Mucosa of gallbladder (tissue), 1 donor: Measurements from ENCODE around the gene ARHGAP10. TPM values are rescaled to one million over a fixed set of nuclear protein-coding genes. Genes with fewer than 3 reads are reported as not detected.
"Not testable (repeated sequence)": the region's sequence is repeated elsewhere in the genome, so short reads cannot be mapped to it uniquely, and the experiment has no call there.

Experiments
- DNase-seq: peaks from one replicate; pipeline ENCODE4 v3.0.0-alpha.2; 2020; ENCODE audit warnings: low spot score
- total RNA-seq: library from RNA; stranded (reverse); gene quantifications from one replicate; pipeline ENCODE4 v1.2.1, GENCODE V29; 2021
- donor health status: DM: no; HTN: no; CAD: no.

Gene ARHGAP10
- total RNA-seq, 1 donor from 2014 or later = 52.2 TPM

DNA sequence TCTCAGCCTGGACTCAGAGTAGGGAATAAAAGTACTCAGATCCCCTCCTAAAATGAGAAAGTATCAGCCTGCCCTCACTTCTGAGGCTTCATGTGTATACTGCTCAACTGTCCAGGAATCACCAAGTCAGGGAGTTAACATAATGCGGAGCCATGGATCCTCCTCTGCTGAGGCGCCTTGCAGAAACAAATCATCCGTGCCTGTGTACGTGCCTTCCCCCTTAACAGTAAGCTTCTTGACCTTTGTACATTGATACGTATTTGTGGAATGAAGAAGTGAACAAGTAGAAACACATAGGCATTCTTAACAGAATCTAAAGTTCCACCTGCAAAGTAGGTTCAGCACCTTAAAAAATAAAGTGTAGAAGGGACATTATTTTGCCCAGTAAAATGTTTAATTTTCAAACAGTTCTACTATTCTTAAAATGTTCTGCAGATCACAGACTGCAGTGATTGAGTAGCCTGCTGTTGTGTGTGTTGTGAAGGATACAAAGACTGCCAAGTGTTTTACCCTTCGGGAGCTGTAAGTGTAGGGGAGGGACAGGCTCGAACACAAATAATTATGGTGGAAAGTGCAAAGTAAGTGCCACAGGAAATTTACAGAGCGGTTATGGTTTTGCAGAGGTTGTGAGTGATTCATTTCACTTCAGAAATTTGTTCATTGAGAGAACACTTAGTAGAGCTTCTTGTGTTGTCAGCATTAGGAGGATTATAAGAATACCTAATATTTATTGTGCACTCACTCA is 61.9 kb downstream of the ARHGAP10 start:
- no peak for DNase-seq

DNA sequence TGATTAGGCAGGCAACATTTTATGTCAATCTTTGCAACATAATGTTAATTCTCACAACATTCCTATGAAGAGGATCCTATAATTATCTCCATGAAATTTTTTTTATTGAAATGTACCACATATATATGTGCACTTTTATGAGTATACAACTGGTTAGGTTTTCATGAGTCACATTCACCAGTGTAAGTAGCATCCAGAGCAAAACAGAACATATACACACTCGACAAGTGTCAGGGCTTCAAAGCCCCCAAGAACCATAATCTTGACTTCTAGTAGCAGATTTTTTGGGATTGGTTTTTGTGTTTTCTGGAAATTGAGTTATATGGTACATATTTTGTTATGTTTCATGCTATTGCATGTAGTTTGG is 62.4 kb downstream of the ARHGAP10 start:
- no peak for DNase-seq

DNA sequence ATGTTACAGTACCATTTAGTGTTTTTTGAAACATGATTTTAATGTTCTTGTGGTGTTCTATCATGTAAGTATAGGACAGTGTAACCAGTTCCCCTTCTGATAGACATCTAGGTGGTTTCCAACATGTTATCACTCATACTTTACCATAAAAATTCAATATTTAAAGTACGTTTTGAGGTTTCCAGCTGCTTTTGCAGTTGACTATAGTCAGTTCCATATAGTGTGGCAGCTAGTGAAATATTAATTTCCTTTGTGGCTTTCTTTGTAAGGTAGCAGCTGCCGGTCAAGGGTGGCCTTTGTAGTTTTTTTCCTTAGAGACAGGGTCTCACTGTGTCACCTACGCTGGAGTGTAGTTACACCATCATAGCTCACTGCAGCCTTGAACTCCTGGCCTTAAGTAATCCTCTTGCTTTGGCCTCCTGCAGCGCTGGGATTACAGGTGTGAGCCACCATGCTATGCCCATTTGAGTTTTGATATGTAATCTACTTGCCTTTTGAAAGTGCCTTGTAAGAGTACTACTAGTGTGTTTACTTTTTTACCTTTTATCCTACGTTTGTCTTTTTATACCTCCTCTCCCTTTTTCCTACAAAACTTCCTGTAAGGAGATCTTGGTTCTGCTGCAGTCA is 63.0 kb downstream of the ARHGAP10 start:
- no peak for DNase-seq

DNA sequence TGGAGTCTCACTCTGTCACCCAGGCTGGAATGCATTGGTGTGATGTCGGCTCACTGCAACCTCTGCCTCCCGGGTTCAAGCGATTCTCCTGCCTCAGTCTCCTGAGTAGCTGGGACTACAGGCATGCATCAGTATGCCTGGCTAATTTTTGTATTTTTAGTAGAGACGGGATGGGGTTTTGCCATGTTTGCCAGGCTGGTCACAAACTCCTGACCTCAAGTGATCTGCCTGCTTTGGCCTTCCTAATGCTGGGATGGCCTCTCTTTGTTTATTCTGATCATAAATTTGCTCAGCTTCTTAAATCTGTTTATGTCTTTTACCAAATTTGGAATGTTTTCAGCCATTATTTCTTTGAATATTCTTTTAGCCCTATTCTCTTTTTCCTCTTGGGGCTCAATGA is 67.2 kb downstream of the ARHGAP10 start:
- not testable (repeated sequence) for DNase-seq

DNA sequence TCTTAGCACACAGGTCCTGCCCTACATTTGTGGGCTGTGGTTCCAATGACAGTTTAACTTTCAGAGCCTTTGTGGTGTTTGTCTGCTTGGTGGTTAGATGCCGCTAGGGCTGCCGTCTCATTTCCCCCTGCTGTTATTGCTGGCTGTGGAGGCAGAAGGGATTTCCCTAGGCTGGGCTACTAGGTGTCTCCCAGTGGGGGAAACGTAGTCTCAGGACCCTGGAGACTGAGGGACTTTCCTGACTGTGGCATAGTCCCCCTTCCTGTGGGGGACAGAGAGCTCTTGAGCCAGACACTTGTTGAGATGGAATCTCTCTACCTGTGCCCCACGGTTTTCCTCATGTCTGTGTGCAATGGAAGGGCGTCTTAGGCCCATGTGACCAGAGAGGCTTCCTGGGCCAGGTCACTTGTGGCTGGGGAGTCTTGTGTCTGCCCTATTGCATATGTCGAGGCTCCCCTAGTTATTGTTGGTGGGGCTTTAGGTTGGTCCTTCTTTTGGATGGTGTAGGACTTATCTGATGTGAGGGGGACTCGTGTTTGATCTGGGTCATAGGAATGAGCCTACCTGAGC is 68.2 kb downstream of the ARHGAP10 start:
- DNase-seq = no peak

DNA sequence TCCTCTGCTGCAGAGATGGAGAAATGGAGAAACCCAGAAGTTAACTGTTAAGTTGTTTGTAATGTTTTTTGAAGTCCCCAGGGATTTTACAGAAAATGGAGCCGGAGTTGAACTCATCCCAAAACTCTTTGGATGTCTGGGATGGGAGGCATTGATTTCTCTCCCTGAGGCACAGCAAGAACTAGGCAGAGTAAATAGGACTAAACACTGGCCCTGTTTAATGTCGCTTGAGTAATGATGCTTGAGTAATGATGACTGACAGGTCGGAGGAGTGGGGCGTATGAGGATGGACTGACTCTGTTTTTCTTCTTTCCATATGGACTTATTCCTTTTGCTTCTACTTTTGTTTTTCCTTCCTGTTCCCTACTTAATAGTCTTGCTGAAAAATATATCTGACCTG is 69.9 kb downstream of the ARHGAP10 start:
- DNase-seq = no peak

DNA sequence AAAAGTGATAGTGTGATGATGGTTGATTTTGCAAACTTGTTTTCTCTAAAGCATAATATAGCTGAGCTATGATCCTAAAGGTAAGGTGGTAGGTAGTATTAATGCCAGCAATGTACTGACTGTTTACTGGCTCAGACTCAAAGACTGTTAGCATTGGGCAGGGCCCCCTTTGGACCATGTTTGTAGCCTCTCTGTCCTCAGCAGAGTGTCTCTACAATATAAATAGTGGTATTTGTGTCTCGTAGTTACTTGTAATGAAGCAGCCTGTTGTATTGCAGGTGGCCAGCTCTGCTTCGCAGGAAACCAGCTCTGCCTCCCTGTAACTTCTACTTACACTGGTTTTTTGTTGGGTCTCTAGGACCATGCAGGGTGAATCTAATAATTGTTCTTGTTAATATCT is 70.5 kb downstream of the ARHGAP10 start:
- no peak for DNase-seq

DNA sequence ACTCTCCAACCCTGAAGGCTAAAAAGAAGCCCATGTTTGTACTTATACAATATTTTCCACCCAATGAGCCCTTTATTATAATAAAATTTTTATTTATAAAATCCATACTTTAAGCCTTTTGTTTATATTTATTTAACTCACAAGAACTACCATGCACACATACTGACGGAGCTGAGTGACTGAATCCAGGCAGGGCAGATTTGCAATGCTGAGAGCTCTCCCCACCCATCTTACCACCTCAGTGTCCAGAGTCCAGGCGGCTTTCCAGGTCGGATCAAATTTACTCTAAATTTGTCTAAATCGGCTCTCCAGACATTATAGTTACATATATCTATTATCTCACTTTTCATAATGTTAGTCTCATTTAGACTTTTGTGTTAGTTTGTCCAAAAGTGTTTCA is 74.1 kb downstream of the ARHGAP10 start:
- no peak for DNase-seq

DNA sequence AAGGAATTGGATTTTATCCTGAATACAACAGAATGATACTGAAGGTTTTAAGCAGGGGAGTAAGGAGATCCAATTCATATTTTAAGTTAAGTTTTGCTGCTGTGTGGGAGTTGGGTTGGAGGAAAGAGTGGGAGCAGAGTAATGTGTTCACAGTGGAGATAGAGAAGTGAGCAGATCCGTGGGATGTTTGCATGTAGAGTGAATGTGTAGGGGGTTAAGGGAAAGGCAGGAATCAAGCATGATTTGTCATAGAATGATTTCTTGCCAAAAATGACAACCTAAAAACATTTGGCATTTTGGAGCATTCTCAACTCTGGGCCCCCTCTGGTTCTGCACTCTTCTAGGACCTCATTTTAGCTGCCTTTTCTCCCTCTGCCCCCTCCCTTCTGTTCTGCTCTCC is 76.6 kb downstream of the ARHGAP10 start:
- no peak for DNase-seq

DNA sequence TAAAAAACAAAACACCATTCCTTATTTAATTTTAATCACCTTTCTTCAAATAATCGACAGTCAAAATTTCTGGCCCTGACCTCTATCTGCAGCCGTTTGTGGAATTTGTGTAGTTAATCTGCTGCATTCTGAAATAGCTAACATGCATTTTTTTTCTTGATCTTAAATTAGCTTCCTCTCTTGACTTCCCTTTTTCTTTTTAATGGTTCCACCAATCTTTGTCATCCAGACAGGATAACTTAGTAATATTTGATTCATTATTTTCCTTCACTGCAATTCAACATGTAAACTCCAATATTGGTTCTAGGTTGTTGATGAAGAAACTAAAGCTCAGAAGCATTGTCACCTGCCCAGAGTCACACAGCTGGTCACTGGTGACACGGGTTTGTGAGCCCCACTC is 77.3 kb downstream of the ARHGAP10 start:
- DNase-seq = no peak

DNA sequence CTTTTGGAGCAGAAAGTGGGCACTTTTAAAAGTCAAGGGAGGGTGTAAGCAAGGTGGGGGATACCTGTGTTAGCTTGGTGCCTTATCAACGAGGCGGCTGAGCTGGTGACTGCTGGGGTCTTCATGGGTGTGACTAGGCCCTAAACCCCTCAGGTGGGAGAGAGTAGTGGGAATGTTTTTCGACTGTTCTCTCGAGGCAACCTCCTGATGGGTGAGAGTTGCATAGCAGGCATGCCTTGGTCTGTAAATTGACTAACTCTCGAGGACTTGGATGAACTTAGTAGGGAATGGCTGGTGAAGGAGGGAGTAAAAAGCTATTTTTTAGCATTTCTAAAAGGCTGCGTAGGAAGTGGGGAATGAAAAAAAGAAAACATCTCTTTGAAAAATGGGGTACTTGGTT is 80.0 kb downstream of the ARHGAP10 start:
- no peak for DNase-seq

DNA sequence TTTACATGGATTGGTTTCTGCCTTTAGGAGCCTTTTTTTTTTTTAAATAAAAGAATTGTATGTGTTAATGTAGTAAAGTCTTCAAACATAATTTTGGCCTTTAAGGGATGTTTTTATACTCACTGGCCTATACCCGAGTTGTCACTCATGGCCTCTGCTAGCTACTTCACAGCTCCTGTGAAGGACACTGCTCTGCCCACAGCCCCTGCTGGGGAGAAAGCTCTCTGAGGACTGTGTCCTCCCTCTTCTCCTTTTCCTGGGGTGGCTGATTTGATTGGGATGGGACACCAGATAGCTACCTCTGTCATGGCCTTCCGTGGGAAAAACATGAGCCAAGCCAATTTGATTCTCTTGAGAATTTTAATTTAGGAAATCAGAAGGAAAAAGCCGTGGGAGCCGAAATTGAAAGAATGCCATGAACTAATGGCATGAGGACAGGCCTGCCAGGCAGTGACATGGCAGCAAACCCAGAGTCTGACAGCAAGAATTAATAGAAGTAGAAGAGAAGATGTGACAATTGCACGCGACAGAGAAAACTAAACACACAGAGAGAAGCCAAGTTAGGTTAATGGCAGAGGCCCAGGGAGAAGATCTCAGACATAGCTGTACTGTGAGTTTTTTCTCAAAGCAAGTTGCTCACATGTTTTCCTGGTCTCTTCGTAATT is 81.4 kb downstream of the ARHGAP10 start:
- no peak for DNase-seq

DNA sequence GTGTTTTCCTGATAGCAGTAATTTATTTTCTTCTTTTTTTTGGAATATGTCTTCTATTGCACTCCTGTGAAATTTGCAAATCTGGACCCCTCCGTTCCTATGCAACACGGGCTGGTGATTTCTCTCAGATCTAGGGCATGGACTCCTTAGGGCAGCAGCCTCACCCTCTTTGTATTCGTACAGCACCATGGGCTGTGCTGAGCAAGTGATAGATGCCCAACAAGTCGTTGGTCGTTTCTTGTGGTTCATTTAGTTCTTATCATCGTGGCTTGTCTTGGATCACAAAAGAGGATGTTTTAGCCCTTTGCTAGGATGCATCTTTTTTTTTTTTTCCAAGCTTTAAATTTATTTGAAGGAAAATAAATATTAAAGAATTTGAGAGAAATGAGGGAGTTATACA is 82.1 kb downstream of the ARHGAP10 start:
- no peak for DNase-seq

DNA sequence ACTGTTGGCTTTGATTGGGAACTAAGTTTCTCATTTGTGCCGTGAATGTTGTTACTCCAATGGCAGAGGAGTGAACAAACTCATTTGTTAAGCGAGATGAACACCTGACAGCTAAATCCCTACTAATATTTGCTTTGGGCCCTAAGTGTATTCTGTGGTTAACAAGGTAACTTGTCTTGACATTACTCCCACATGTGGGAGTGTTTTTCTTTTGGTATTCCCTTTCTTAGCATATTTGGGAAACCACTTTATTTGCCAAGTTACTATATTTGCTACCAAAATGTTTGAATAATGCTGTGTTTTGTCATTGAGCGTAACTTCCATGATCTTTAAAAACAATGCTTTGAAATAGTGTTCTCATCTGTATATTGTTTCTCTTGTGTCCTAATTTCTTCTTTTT is 82.5 kb downstream of the ARHGAP10 start:
- DNase-seq = no peak

DNA sequence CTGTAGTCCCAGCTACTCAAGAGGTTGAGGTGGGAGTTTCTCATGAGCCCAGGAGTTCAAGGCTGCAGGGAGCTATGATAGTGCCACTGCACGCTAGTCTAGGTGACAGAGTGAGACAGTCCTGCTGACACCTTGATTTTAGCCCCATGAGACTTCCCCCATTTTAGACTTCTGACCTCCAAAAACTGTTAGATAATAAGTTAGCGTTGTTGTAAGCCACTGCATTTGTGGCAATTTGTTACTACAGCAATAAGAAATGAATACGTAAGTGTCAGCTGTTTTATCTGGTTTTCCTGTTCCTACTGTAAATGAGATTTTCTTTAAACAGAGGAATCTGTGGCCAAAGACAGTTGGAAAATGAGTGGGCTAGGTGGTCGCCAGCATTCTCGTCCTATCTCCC is 83.9 kb downstream of the ARHGAP10 start:
- no peak for DNase-seq

DNA sequence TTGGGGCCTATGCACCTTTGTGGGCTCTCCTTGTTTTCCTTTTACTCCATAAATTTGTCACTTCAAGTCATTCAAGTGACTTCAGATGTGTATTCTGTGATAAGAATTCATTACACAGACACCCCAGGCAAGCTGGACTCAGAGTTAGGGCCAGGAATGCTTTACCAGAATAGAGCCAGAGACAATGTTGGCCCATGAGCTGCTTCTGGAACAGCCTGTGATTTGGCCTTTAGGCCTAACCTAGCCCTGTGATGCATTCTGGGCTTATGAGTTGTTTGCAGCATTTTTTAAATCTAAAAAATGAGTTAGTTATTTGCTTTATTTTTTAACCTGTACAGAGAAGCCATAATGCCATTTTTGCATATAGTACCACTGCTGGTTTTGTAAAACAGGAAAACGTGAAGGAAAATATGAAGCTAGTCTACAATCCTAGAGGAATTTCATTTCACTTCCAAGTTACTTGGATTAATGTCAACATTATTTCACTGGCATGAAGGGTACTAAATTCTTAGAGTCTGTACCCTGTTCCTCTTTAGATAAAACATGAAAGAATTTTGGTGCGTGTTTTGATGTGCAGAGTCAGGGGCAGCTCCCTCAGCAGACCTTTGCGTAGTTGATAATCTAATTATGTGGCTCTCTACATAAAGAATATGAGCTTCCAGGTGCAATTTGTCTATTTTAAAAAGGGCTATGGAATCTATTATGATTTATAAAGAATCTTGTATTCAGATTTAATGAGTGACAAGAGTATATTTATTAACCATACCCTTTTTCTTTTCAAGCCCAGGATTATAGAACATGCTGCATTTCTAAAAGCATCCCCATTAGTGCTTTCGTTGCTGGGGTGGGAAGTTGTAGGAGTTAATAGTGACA is 84.7 kb downstream of the ARHGAP10 start:
- no peak for DNase-seq

DNA sequence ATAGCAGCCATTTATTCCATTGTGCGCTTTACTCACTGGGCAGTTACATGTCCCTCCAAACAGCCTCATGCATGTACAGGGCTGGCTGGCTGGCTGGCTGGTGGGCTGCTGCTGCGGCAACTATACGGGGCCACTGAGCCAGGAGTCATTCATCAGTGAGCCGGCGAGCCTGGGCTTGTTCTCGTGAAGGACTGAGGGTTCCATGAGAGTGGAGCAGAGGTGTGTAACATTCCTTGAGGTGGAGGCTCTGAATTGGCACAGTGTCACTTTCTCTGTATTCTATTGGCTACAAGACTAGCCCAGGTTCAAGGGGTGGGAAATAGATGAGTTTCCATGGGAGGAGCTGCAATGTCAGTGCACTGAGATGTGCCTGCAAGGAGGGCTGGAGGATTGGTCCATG is 89.1 kb downstream of the ARHGAP10 start:
- DNase-seq = no peak

DNA sequence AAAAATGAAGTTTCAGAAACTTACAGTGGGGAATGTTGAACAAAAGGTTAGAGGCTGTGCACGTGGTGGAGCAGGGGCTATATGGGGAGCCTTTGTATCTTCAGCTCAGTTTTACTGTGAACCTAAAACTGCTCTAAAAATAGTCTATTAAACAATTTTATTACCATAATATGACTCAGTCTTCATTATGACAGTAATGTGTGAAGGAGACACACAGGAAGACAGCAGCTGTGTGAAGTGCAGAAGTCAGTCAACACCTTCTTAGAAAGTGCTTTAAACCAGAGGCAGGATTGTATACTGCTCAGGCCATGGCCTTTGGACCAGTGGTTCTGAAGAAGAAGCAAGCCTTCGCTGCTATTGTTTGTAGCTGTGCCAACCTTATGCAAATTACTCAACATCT is 89.7 kb downstream of the ARHGAP10 start:
- DNase-seq = no peak

DNA sequence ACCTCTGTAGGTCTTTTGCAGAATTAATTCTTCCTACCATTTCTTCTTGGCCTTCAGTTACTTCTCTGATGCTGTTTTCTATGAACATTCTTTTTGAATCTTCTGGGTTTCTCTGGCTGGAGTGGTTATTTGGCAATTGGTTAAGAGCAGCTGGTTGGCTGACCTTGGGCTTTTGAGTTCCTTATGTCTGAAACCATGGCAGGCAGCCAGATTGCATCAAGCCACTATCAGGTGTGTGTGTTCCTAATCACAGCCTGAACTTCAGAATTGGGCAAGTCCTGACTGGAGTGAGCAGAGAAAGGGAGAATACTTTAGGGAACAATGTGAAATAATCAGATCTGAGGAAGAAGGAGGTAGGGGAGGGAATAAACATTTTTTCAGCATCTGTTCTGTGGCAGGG is 90.2 kb downstream of the ARHGAP10 start:
- DNase-seq = peak; percentile 80

DNA sequence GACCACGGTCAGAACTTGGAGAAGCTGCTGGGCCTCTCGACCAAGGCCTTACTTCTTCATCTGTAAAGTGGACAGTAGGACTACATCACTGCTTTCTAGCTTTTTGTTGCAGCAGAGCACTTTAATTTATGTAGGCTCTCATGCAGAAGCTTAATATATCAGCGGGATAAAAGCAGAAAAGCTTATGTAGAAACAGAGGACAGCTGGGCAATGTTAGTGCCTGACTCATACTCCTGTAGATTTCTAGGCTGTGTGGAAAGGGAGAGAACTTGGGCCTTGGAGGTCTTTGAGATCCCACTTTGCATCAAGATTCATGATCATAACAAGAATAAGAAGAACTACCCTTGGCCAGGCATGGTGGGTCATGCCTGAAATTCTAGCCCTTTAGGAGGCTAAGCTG is 91.2 kb downstream of the ARHGAP10 start:
- DNase-seq = no peak

DNA sequence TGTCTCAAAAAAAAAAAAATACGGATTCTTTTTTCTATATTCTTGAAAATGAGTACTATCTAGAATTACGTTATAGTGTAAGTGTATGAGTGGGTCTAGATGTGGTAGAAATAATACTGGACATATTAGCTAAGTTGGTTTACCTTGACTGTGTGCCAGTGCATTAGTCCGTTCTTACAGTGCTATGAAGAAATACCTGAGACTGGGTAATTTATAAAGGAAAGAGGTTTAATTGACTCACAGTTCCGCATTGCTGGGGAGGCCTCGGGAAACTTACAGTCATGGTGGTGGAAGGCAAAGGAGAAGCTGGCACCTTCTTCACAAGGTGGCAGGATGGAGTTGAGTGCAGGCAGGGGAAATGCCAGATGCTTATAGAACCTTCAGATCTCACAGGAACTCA is 92.4 kb downstream of the ARHGAP10 start:
- no peak for DNase-seq

DNA sequence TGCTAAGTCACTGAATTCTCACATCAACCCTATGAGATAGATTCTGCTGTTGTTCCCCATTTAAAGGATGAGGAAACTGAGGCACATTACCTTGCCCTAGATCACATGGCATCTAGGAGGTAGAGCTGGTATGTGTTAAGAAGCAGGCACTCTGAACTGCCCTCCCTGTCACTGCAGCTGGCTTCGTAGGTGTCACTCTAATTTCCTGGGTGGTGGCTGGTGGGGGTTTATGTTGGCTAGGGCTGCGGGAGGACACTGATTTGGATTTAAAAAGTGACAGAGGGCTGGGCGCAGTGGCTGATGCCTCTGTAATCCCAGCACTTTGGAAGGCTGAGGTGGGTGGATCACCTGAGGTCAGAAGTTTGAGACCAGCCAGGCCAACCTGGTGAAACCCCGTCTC is 93.0 kb downstream of the ARHGAP10 start:
- DNase-seq = no peak
